ENCODE results near the gene KLHL30. TPM values are rescaled to one million over a fixed set of nuclear protein-coding genes. Genes with fewer than 3 reads are reported as not detected.

The KLHL30 gene
- total RNA-seq, 1 experiment from 2014 or later: 0.61 TPM

DNA sequence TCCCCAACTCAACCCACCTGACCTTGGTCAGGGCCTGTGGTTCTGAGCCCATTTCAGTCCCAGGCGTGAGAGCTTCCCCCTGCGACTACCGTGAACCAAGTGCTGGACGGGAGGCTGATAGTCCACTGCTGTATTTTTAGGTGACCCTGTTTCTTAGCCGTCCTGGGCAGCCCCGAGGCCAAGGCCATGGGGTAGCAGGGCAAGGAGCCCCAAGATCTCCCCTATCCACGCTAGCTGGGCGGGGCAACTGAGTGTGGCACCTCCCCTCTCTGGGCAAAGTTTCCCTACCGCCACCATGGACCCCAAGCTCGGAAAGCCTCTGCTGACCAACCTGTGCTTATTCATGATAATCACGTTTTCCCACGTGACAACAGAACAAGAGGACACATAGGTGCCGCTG is 583 bp upstream of the KLHL30 start:
- no peak for DNase-seq (ENCODE audit: low read depth, low spot score)
- Histone ChIP-seq H3K27ac (ENCODE audit: low read depth, low read length) (peak overlapping the region; percentile 5; the same call in 1 of the 2 replicates), H3K4me1 (ENCODE audit: control insufficient read depth in 1 of 2, insufficient read depth in 2 of 2, low read length in 2 of 2) (peaks cover 36 to 45% of the 10 kb centered on the region in 2 experiments), H4K20me1 (ENCODE audit: insufficient read depth) (no peaks in the 10 kb centered on the region), H3K4me3 (replicated peaks in 1 of 2; ENCODE audit: low read depth in 1 of 2, low read length in 2 of 2) (no peak overlapping the region), H3K9me2 (ENCODE audit: insufficient read depth) (no peaks in the 10 kb centered on the region), H3K4me2 (ENCODE audit: low read length) (no peak overlapping the region), H3K79me2 (ENCODE audit: insufficient read depth, low read length) (no peaks in the 10 kb centered on the region), H3K9ac (ENCODE audit: low read length) (no peak overlapping the region), H3K9me3 (ENCODE audit: control insufficient read depth in 1 of 2, insufficient read depth in 1 of 2, low read depth in 1 of 2, low read length in 2 of 2) (no peaks in the 10 kb centered on the region), H2AFZ (ENCODE audit: low read depth, low read length, poor library complexity, severe bottlenecking) (no peak overlapping the region), H3K36me3 (ENCODE audit: control insufficient read depth in 1 of 2, insufficient read depth in 2 of 2, low read length in 2 of 2) (no peaks in the 10 kb centered on the region), H3K27me3 (ENCODE audit: insufficient read depth, low read length) (no peaks in the 10 kb centered on the region)
- POLR2A ChIA-PET: no interaction called here
- TF ChIP-seq ELF1 (IDR thresholded peaks at IDR 0.05; ENCODE audit: borderline replicate concordance, low read depth): no peak
- TF ChIP-seq, protein P1, sequence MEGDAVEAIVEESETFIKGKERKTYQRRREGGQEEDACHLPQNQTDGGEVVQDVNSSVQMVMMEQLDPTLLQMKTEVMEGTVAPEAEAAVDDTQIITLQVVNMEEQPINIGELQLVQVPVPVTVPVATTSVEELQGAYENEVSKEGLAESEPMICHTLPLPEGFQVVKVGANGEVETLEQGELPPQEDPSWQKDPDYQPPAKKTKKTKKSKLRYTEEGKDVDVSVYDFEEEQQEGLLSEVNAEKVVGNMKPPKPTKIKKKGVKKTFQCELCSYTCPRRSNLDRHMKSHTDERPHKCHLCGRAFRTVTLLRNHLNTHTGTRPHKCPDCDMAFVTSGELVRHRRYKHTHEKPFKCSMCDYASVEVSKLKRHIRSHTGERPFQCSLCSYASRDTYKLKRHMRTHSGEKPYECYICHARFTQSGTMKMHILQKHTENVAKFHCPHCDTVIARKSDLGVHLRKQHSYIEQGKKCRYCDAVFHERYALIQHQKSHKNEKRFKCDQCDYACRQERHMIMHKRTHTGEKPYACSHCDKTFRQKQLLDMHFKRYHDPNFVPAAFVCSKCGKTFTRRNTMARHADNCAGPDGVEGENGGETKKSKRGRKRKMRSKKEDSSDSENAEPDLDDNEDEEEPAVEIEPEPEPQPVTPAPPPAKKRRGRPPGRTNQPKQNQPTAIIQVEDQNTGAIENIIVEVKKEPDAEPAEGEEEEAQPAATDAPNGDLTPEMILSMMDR (IDR thresholded peaks at IDR 0.05 in 2 of 3, conservative IDR thresholded peaks at IDR 0.05 in 1 of 3; ENCODE audit: borderline replicate concordance in 1 of 3, insufficient read depth in 1 of 3, low read depth in 2 of 3, low read length in 2 of 3): no peak
- no peak for TF ChIP-seq CEBPB (IDR thresholded peaks at IDR 0.05; ENCODE audit: low read depth)
- no peak for TF ChIP-seq ZFX (IDR thresholded peaks at IDR 0.05)
- TF ChIP-seq, protein P2, sequence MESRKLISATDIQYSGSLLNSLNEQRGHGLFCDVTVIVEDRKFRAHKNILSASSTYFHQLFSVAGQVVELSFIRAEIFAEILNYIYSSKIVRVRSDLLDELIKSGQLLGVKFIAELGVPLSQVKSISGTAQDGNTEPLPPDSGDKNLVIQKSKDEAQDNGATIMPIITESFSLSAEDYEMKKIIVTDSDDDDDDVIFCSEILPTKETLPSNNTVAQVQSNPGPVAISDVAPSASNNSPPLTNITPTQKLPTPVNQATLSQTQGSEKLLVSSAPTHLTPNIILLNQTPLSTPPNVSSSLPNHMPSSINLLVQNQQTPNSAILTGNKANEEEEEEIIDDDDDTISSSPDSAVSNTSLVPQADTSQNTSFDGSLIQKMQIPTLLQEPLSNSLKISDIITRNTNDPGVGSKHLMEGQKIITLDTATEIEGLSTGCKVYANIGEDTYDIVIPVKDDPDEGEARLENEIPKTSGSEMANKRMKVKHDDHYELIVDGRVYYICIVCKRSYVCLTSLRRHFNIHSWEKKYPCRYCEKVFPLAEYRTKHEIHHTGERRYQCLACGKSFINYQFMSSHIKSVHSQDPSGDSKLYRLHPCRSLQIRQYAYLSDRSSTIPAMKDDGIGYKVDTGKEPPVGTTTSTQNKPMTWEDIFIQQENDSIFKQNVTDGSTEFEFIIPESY (IDR thresholded peaks at IDR 0.05; ENCODE audit: extremely low read depth, insufficient replicate concordance, low read length): no peak
- TF ChIP-seq SIN3A (IDR thresholded peaks at IDR 0.05; ENCODE audit: low read depth): no peak
- TF ChIP-seq TCF7L2 (IDR thresholded peaks at IDR 0.05; ENCODE audit: borderline replicate concordance, extremely low read depth, insufficient read depth, insufficient read length): no peak
- TF ChIP-seq SP1 (IDR thresholded peaks at IDR 0.05; ENCODE audit: low read depth): no peak
- no peak for TF ChIP-seq FOSL1 (IDR thresholded peaks at IDR 0.05; ENCODE audit: low read depth)
- TF ChIP-seq RAD21 (IDR thresholded peaks at IDR 0.05; ENCODE audit: low read depth): no peak
- TF ChIP-seq EZH2 (IDR thresholded peaks at IDR 0.05): no peak
- TF ChIP-seq EZH2phosphoT487 (IDR thresholded peaks at IDR 0.05; ENCODE audit: borderline replicate concordance): no peak
- TF ChIP-seq YY1 (IDR thresholded peaks at IDR 0.05; ENCODE audit: extremely low read depth, insufficient replicate concordance, low read depth, low read length): no peak
- TF ChIP-seq, protein P3, sequence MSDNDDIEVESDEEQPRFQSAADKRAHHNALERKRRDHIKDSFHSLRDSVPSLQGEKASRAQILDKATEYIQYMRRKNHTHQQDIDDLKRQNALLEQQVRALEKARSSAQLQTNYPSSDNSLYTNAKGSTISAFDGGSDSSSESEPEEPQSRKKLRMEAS (IDR thresholded peaks at IDR 0.05): no peak
- no peak for TF ChIP-seq POLR2AphosphoS5 (IDR thresholded peaks at IDR 0.05; ENCODE audit: low read depth, low read length)
- TF ChIP-seq, protein P4, sequence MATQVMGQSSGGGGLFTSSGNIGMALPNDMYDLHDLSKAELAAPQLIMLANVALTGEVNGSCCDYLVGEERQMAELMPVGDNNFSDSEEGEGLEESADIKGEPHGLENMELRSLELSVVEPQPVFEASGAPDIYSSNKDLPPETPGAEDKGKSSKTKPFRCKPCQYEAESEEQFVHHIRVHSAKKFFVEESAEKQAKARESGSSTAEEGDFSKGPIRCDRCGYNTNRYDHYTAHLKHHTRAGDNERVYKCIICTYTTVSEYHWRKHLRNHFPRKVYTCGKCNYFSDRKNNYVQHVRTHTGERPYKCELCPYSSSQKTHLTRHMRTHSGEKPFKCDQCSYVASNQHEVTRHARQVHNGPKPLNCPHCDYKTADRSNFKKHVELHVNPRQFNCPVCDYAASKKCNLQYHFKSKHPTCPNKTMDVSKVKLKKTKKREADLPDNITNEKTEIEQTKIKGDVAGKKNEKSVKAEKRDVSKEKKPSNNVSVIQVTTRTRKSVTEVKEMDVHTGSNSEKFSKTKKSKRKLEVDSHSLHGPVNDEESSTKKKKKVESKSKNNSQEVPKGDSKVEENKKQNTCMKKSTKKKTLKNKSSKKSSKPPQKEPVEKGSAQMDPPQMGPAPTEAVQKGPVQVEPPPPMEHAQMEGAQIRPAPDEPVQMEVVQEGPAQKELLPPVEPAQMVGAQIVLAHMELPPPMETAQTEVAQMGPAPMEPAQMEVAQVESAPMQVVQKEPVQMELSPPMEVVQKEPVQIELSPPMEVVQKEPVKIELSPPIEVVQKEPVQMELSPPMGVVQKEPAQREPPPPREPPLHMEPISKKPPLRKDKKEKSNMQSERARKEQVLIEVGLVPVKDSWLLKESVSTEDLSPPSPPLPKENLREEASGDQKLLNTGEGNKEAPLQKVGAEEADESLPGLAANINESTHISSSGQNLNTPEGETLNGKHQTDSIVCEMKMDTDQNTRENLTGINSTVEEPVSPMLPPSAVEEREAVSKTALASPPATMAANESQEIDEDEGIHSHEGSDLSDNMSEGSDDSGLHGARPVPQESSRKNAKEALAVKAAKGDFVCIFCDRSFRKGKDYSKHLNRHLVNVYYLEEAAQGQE (IDR thresholded peaks at IDR 0.05; ENCODE audit: low read depth): no peak
- TF ChIP-seq POLR2A (IDR thresholded peaks at IDR 0.05; ENCODE audit: borderline replicate concordance, extremely low read depth, insufficient read depth, insufficient read length): no peak
- TF ChIP-seq SRF (IDR thresholded peaks at IDR 0.05; ENCODE audit: low read depth): no peak
- no peak for TF ChIP-seq CBX3 (IDR thresholded peaks at IDR 0.05; ENCODE audit: low read depth)
- CTCF ChIA-PET: no interaction called here
- ATAC-seq: no peak
- RAD21 ChIA-PET (ENCODE audit: low non-redundant PET in 1 of 2, low total read pairs in 2 of 2, uncharacterized antibody in 2 of 2, unreplicated experiment in 2 of 2): no interaction called here
- BruUV-seq (replicated peaks): no TSS peak
- intact Hi-C loops (cut with micrococcal nuclease): no loop called here
